NCI-H510A (cell line): Measurements from ENCODE around the gene BPIFA1.

Source experiments
- DNase-seq: peaks from one replicate; lab custom pipeline; 2025; lab: John Stamatoyannopoulos, UW

The BPIFA1 gene

DNA sequence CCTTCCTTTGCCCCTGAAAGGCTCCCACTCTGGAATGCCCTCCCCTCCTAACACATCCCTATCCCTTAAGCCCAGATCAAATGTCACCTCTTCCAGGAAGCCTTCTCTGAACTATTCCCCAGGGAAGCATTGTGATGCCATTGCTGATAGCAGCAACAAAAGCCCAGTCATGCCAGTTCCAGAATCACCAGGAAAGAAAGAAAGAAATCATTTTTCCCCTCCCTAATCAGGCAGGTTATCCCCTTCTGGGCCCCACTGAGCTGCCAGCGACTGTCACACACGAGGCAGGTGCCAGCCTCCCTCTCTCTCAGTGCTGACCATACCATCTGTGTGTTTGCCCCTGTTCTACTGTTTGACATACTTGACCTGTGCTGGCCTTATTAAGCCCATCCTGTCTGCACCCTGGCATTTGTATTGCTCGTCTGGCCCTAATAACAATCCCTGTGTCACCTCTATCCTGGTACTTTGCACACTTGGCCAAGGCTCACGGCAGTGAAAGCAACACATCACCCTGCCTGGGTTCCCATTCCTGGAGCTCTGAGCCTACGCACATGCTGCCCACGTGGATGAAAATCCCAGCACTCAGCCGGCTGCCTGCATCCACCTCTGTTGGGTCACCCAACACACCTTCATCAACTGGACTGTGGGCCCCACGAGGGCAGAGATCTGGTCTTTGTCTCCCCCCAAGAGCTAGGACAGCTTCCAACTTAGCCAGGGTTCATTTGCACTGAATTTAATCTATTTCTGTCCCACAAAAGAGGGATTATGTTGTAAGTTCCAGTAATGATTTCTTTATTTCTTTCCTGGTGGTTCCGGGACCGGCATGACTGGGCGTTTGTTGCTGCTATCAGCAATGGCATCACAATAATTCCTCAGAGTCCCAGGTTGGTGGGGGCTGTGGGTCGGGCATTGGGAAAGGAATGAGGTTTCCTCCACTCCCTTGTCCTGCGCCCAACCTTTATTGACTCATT lies 42.0 kb downstream of the BPIFA1 start:
- no peak for DNase-seq

DNA sequence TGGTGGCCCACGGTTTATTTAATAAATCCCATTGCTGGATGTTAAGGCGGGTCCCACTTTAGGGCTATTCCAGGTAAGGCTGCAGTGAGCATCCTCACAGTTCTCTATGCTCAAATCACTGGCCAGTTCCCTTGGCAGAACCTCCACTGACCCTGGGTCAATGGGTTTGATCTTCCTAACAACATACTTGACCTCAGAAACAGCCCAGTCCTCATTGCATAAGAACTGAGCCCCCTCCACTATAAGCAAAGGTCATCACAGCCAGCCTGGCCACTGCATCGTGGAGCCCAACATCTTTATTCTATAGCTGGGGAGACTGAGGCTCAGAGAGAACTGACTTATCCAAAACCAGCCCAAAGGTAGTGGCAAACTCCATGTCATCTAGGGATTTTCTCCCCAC lies 42.9 kb downstream of the BPIFA1 start:
- DNase-seq = no peak

DNA sequence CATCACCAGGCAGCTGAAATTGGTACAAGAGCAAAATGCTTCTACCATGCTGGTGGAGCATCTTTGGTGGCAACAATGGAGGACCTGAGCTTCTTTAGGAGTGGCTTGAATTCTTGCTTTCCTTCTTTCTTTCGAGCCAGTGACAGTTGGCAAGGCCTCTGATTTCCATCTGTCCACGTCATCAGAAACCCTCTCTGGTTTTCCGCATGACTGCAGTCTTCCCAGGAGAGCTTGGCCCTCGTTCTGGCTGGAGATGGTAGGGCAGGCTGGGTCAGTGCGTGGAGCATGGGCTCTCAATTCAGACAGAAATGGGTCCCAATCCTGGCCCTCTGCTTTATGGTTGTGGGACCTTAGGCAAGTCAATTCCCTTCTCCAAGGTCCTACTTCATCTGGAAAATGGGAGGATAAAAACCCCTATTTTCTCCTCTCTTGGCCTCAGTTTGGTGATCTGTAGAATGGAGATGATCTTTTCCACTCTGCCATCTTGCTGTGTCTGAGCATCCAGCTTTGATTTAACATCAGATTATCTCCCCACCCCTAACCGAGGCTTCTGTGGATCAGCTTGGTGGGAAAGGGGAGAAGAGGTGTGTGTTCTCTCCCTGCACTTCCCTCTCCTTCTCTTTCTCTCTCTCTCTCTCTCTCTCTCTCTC lies 43.6 kb downstream of the BPIFA1 start:
- DNase-seq = no peak

DNA sequence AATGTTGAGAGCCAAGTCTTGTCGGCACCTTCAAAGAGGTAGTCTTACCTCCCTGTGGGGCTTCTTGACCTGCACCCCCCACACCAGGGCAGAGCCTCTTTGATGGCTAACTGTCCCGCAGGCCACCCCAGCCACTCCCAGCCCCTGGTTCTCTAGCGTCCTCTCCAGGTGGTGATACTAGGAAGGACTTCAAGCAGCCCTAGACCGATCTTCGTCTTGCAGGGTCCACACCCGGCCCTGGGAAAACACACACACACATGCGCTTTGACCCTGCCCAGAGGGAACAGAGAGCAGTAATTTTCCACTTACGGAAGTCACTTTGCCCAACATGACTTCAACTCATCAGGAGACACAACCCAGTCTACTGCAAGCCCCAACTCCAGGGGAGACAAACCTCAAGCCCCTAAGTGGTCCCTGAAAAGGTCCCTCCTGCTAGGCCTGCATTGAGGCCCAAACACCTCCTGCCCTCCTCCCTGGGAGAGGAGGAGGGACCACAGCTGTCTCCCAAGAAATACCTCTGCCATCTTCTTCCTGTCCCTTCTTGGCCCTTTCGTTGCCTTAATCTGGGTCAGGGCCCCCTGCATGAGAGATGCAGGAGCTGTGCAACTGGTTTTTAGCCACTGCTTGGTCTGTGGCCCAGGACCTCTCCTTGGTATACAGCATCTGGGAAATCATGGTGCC lies 44.3 kb downstream of the BPIFA1 start:
- no peak for DNase-seq

DNA sequence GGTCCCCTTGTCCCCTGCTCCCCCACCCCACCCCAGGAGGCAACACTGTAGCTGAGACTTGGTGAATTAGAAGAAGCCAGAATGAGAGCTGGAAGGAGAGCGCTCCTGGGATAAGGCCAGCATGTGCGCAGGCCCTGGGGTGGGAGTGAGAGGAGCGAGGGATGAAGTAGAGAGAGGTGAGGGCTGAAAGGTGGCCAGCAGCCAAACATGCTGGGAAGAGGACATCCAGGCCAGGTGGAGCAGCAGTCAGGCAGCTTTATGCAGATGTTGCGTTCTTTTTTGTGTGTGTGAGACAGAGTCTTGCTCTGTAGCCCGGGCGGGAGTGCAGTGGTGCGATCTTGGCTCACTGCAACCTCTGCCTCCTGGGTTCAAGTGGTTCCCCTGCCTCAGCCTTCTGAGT lies 45.0 kb downstream of the BPIFA1 start:
- no peak for DNase-seq

DNA sequence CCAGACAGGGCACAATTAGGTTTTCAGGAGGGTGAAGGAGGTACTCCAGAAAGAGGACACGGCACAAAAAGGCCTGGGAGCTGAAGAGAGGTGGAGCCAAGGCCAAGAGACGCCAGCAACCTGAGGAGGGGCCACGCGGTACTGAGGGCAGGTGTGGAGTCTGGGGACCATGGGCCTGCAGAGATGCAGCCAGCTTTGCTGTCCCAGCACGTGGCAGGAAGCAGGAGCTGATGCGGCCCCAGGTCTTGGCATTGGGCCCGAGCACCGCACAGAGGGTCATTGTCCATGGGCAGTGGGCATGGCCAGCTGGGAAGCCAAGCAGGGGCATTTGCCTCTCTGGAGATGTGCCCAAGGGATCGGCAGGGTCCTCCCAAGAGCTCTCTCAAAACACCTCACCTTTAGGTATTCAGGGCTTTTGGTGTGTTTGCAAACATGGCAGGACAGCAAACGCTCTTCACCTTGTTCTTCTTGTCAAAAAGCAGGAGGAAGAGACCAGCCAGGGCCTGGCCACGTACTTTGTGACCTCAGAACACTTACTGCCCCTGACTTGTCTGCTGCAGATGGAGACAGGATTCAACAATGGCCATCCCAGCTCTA lies 45.9 kb downstream of the BPIFA1 start:
- no peak for DNase-seq

DNA sequence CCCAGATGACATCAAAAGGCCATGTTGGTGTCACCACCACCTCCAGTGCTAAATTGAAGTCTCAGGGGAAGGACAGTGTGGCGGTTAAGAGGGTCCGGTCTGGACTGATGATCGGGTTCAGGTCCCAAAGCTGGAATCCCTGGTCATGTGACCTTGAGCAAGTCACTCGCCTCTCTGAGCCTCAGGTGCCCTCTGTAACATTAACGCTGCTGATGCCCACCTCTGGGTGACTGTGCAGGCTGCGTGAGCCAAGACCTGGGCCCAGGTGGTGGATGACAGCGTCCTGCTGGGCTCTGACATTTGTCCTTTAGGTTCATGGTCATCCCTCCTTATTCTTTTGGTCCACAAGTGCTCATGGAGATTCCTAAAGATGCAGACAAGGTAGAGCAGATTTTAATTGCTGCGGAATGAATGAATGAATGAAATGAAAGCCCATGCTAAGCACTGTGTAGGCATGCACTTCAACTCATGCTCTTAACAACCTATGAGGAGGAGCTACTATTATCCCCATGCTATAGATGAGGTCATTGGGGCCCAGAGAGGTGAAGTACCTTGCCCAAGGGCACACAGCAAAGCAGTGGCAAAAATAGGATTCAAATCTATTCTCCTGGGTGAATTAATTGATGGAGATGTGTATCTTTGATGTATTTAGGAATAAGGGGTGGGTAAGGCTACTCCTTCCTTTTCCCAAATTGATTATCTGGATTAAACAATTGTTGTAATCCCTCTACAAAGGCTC lies 46.6 kb downstream of the BPIFA1 start:
- DNase-seq = no peak

DNA sequence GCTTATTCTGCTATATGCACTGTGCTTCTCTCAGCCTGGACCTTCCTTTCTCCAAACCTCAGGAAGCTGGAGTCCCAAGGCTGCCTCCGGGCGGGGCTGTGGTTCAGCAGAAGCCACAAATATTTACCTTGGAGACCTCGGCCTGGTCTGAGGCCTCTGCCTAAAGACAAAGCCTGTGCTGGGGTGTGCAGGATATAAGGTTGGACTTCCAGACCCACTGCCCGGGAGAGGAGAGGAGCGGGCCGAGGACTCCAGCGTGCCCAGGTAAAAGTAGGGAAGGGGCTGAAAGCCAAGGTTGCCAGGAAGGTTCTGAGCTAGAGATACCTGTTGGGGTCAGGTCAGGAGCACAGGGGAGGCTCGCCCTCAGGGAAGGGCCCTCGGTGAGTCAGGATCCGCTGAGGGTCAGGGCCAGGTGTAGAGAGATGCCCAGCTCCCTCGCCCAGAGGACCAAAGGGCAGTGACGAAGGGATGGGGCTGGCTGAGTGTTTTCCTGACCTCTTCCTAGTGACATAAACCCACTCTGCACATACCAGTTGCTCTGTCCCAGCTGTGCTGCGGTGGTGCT lies 47.3 kb downstream of the BPIFA1 start, which contains the start of gene BPIFB1:
TSS of gene BPIFB1 (plus strand) at position 224 of the 565 bp plus-strand sequence. CDS start 2,860 bp downstream, outside the sequence.
- DNase-seq = no peak

DNA sequence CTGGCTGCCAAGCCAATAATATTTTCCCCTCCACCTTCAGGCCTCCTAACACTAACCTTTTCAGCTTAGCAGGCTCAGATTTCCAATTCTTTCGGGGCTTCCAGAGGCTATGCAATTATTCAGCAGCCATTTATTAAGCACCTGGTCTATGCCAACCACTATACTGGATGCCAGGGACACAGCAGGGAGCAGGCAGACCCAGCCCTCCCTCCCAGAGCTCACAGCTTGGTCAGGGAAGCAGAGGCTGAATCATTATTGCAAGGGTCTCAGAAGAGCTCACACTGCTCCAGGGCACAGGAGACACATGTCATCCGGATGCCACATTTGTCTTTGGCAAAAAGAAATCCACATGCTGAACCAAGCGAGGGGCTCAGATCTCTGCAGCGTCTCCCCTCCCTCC lies 48.5 kb downstream of the BPIFA1 start:
- no peak for DNase-seq

DNA sequence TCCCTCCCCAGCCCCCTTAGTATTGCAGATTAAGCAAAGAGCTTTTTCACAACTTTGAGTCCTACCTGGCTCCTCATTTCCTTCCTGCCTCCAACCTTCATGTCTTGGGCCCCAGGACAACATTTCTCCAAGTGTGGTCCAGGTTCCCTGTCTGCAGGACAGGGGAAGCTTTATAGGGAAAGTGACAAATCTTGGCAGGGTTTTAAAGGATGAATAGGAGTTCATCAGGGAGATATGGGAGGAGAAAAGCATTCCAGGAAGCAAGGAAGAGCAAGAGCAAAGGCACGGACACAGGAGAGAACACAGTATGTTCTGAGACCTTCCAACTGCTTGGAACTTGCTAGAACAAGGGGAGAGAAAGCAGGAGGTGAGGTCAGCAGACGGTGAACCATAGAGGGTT lies 49.1 kb downstream of the BPIFA1 start:
- no peak for DNase-seq

DNA sequence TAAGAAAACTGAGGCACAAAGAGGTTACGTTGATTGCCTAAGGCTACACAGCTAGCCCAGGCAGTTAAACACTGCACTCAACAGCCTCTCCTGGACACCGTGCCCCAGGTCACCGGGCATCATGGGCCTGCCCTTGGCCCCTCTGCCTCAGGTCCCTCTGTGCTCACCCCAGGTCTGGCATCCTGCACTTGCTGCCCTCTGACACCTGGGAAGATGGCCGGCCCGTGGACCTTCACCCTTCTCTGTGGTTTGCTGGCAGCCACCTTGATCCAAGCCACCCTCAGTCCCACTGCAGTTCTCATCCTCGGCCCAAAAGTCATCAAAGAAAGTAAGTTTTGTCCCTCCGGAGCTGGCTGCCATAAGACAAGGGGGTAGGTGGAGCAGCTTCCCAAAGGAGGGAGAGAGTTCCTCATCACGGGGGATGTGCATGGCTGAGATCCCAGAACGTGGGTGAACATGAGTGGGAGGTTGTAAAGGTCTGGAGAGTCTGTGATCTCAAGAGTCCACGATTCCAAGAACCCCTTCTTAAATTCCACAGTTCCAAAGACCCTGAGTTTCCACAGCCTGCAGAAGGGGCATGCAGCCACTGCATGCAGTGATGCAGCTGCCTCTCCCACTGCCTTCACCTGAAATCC lies 50.2 kb downstream of the BPIFA1 start:
- no peak for DNase-seq

DNA sequence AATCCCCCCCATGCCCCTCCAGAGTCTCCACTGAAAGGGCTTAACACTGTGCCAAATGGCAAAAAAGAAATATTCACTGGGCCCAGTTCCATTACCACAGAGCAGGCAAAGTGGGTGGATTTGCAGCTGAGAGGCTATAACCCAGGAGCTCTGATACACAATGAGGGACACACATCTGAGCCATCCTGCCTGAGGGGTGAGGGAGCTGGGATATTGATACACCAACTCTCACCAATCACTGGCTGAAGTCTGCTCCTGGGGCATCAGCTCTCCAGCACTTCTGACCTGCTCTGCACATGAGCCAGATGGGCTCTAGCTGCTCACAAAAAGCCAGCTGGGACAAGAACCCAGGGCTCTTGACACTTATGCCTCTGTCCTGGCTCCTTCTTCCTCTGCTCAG lies 52.1 kb downstream of the BPIFA1 start:
- DNase-seq = no peak

DNA sequence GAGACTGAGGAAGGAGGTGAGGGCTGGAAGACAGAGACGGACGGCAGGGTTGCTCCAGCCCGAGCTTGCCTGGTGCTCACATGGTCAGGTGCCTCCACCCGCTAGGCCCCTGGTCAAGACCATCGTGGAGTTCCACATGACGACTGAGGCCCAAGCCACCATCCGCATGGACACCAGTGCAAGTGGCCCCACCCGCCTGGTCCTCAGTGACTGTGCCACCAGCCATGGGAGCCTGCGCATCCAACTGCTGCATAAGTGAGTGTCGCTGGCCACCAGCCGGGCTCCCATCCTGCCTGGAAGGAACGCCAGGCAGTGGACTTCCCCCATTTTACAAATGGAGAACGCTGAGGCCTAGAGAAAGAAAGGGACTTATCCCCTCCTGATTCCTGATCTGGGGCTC lies 55.1 kb downstream of the BPIFA1 start:
- DNase-seq = no peak

DNA sequence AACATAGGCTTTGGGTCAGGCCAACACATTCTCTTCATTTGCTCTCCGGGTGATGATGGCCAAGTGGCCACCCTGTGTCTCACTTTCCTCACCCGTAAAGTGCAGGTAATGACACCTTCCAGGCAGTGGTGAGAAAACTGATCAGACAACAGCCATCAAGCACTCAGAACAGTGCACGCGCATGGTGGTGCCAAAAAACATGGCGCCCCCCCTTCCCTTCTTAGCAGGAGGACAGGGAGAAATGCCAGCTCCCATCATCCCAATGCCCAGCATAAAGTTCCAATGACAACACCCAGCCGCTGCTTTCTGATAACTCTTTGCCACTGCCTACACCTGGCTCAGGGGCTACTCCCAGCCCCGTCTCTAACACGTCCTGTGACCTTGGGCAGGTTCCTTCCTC lies 55.6 kb downstream of the BPIFA1 start:
- DNase-seq = no peak

DNA sequence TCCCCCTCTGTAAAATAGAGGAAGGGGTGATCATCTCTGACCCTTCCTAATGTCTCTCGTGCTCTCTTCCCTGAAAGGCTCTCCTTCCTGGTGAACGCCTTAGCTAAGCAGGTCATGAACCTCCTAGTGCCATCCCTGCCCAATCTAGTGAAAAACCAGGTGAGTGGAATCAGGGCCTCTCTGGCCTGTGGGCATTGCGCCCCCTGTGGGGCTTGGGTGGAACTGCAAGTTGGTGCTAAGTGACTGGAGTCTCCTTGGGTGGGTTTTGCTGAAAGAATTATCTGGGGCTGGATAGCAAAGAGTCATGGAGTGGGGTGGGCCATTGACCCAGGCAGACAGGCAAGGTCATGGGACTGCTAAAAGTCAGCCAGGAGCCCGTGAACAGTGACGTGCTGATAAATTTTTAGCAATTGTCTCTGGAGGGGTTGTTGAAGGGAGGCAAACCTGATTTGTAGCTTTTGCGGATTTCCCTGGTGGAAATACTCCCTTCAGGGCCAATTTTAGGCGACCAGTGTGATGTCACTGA lies 56.1 kb downstream of the BPIFA1 start:
- DNase-seq = no peak
